ENCODE results near the gene CASZ1. TPM values are rescaled to one million over a fixed set of nuclear protein-coding genes. Genes with fewer than 3 reads are reported as not detected.

CASZ1 gene
- total and polyA plus RNA-seq, 10 of the 15 experiments (the other 5 are each of a cell fraction or from before 2014, with no cell fraction given), result 0.52 to 9.8 (median 3.7) TPM

- DNase-seq (ENCODE audit: low read depth, low spot score), result no peak
- Histone ChIP-seq H3K4me2 (ENCODE audit: control insufficient read depth, insufficient read depth) (no peak overlapping the region), H3K9me3 (replicated peaks; ENCODE audit: control insufficient read depth, insufficient read depth, low read length) (no peaks in the 10 kb centered on the region), H2AFZ (ENCODE audit: control insufficient read depth, low read depth, low read length) (no peak overlapping the region), H3K4me1 (ENCODE audit: control insufficient read depth, insufficient read depth, low read length) (no peaks in the 10 kb centered on the region), H3K4me3 (no peak overlapping the region), H4K20me1 (ENCODE audit: control insufficient read depth, insufficient read depth) (no peaks in the 10 kb centered on the region), H3K27me3 (replicated peaks in 1 of 2; ENCODE audit: control insufficient read depth in 2 of 2, insufficient read depth in 2 of 2, low read length in 1 of 2) (no peaks in the 10 kb centered on the region), H3K9ac (ENCODE audit: control insufficient read depth, insufficient read depth, low read length) (no peak overlapping the region), H3K36me3 (ENCODE audit: control insufficient read depth in 2 of 2, insufficient read depth in 2 of 2, low read length in 1 of 2) (peaks cover 0 to 2% of the 10 kb centered on the region in 2 experiments; a peak in 1 of 4 replicates), H3K27ac (ENCODE audit: control insufficient read depth, insufficient read depth) (no peak overlapping the region), H3K79me2 (ENCODE audit: control insufficient read depth, insufficient read depth, low read length) (no peaks in the 10 kb centered on the region)
- CTCF ChIA-PET, result no interaction called here
- WGBS (ENCODE audit: insufficient coverage, insufficient replicate concordance, low lambda C conversion rate, missing lambda C conversion rate), result 92% methylated on average over 6 of the region's 7 CpGs
- ATAC-seq, result no peak
- RAD21 ChIA-PET (ENCODE audit: unreplicated experiment), result no interaction called here
- POLR2A ChIA-PET, result no interaction called here
- BruUV-seq (replicated peaks), result no TSS peak
- in situ Hi-C loops (cut with MboI) (no loop called here), intact Hi-C loops (cut with micrococcal nuclease; ENCODE audit: unreplicated experiment) (loop anchor here (10.0 kb wide), 1 partner anchor 100 kb away; no protein-coding TSS in a partner anchor)
- SMC1A ChIA-PET (ENCODE audit: uncharacterized antibody, unreplicated experiment), result interaction anchor here (1.4 kb wide), 1 partner anchor 12 kb away, joined by 3 read pairs; no protein-coding TSS in a partner anchor
- TF ChIP-seq RELA (IDR thresholded peaks at IDR 0.05; ENCODE audit: borderline replicate concordance, partially characterized antibody), result no peak
- no peak for TF ChIP-seq MYB (IDR thresholded peaks at IDR 0.05; ENCODE audit: borderline replicate concordance, low read depth, low read length)
- no peak for TF ChIP-seq KAT2A (conservative IDR thresholded peaks at IDR 0.05; ENCODE audit: control insufficient read depth, low read depth, low read length)
- TF ChIP-seq, protein P1, sequence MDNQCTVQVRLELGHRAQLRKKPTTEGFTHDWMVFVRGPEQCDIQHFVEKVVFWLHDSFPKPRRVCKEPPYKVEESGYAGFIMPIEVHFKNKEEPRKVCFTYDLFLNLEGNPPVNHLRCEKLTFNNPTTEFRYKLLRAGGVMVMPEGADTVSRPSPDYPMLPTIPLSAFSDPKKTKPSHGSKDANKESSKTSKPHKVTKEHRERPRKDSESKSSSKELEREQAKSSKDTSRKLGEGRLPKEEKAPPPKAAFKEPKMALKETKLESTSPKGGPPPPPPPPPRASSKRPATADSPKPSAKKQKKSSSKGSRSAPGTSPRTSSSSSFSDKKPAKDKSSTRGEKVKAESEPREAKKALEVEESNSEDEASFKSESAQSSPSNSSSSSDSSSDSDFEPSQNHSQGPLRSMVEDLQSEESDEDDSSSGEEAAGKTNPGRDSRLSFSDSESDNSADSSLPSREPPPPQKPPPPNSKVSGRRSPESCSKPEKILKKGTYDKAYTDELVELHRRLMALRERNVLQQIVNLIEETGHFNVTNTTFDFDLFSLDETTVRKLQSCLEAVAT (IDR thresholded peaks at IDR 0.05), result no peak
- TF ChIP-seq, protein P2, sequence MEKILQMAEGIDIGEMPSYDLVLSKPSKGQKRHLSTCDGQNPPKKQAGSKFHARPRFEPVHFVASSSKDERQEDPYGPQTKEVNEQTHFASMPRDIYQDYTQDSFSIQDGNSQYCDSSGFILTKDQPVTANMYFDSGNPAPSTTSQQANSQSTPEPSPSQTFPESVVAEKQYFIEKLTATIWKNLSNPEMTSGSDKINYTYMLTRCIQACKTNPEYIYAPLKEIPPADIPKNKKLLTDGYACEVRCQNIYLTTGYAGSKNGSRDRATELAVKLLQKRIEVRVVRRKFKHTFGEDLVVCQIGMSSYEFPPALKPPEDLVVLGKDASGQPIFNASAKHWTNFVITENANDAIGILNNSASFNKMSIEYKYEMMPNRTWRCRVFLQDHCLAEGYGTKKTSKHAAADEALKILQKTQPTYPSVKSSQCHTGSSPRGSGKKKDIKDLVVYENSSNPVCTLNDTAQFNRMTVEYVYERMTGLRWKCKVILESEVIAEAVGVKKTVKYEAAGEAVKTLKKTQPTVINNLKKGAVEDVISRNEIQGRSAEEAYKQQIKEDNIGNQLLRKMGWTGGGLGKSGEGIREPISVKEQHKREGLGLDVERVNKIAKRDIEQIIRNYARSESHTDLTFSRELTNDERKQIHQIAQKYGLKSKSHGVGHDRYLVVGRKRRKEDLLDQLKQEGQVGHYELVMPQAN (conservative IDR thresholded peaks at IDR 0.05), result no peak
- no peak for FAIRE-seq
Measured at GRCh38 chr1:10604966-10605365, 191.5 kb downstream of the CASZ1 start.
